Heart left ventricle (tissue), 13 donors: ENCODE measurements around the gene CNTN5.

Source experiments
- CTCF ChIP-seq, 12 donors: fragments of 200-600 bp; sonication (generic) in 4 of 12; IDR thresholded peaks; one replicate each; pipeline versions ENCODE4 v1.5.0 to v1.8.0; 2018 to 2022; ENCODE audit warnings: antibody characterized with exemption in 12 of 12, mild to moderate bottlenecking in 5 of 12
- POLR2A ChIP-seq, 2 donors: fragments of 450-650 bp; IDR thresholded peaks; one replicate each; pipeline ENCODE4 v1.6.1; 2017; ENCODE audit warnings: antibody characterized with exemption in 2 of 2, mild to moderate bottlenecking in 2 of 2, moderate library complexity in 2 of 2
- donor health status: ischemic (EF 13 %, LVEDD 7.1; RV severe dilation, severe dysfunction).
- donor health status: DM: no; HTN: yes; CAD: no.
- donor health status: DM: no; HTN: no; CAD: no.
- donor health status: ischemic (EF 25% LVEDD 6.9; RV normal size, moderate dysfunction).
- donor health status: ischemic (EF 25% LVEDD 5.7; RV mildly dilated, moderate dysfunction).
- donor health status: ischemic (EF 35%, LVEDD 5.7; RV mildly dilated, moderate dysfunction).
- donor health status: nonischemic (EF 11% LVEDD 7.7; RV severe dilation, severe dysfunction).
- donor health status: DM: yes; HTN: yes; CAD: no.
- donor health status: PGD.
- donor health status: ischemic (EF 29% LVEDD 5.4; RV normal size, mild dysfunction).
- donor health status: nonischemic (EF 23%, LVEDD 6.1; RV moderate dilation, normal function).

DNA sequence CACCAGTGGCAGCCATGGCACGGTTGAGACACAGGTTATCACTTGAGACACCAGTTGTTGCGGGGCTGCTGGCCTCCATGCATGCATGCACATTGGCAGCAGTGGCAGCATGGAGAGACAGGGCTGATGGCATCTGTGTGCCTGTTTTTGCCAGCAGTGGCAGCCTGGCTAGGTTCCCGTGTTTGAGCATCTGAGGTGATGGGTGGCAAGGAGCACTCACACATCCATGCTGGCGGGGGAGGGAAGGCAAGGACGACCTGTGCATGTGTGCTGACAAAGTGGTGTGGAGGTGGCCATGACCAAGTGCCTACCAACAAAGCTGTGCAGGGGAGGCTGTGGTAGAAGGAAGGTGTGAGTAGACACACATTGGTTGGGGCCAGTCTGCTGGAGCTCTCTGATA lies 133.5 kb downstream of the CNTN5 start:
- TF ChIP-seq CTCF (IDR thresholded peaks at IDR 0.05), result no peak
- no peak for TF ChIP-seq POLR2A (IDR thresholded peaks at IDR 0.05)
